Gastroesophageal sphincter (tissue), 4 donors: ENCODE results near the gene TMEM30A. TPM values are rescaled to one million over a fixed set of nuclear protein-coding genes. Genes with fewer than 3 reads are reported as not detected.

Experiments used
- ATAC-seq: fragments of 150-250 bp; one replicate; pipeline ENCODE4 v1.9.1; 2016; ENCODE audit warnings: mild to moderate bottlenecking, moderate library complexity
- H3K27ac ChIP-seq, 4 donors: fragments of 200-600 bp; sonication (generic) in 3 of 4; 1 replicate in 3 of 4; 2 replicates in 1 of 4; pipeline ENCODE4 v1.5.1; 2016 to 2019
- H3K27me3 ChIP-seq: fragments of 200-600 bp; sonication (generic); one replicate; pipeline ENCODE4 v1.5.1; 2019
- H3K36me3 ChIP-seq, 2 donors: fragments of 200-600 bp; sonication (generic); one replicate each; pipeline ENCODE4 v1.5.1; 2019; ENCODE audit warnings: control low read depth in 1 of 2
- H3K4me1 ChIP-seq, 3 donors: fragments of 200-600 bp; sonication (generic); 1 replicate in 2 of 3; 2 replicates in 1 of 3; pipeline ENCODE4 v1.5.1; 2016 to 2019; ENCODE audit warnings: control low read depth in 2 of 3
- H3K4me3 ChIP-seq, 2 donors: fragments of 200-600 bp; sonication (generic); one replicate each; pipeline ENCODE4 v1.5.1; 2019; ENCODE audit warnings: mild to moderate bottlenecking in 1 of 2, moderate library complexity in 1 of 2
- H3K9me3 ChIP-seq, 3 donors: fragments of 200-600 bp; sonication (generic); one replicate each; pipeline ENCODE4 v1.5.1; 2017 to 2019; ENCODE audit warnings: control low read depth in 2 of 3
- EP300 ChIP-seq: sonication (generic); formaldehyde crosslinking; IDR thresholded peaks from one replicate; pipeline ENCODE4 v1.6.1; 2017; ENCODE audit warnings: antibody characterized with exemption, mild to moderate bottlenecking
- POLR2A ChIP-seq, 2 donors: fragments of 450-650 bp; IDR thresholded peaks; one replicate each; pipeline ENCODE4 v1.6.1; 2017; ENCODE audit warnings: antibody characterized with exemption in 2 of 2, mild to moderate bottlenecking in 2 of 2, moderate library complexity in 1 of 2
- POLR2AphosphoS5 ChIP-seq: sonication (generic); formaldehyde crosslinking; IDR thresholded peaks from one replicate; pipeline ENCODE4 v1.6.1; 2017; ENCODE audit warnings: antibody characterized with exemption
- WGBS, 2 donors: methylation state at CpG; one replicate each; pipeline ENCODE4 v1.1.5; 2018; ENCODE audit warnings: low coverage in 1 of 2; 5-methylcytosine and 5-hydroxymethylcytosine counted together
- total RNA-seq, 4 donors: library from RNA; depleted of rRNA; stranded (reverse); fragments of >200 nt; gene quantifications; one replicate each; pipeline ENCODE4 v1.1.0, GENCODE V29; 2016
- TF ChIP-seq, protein P1 (sequence below), 4 experiments: fragments of 200-600 bp in 2 of 4; fragments of 450-650 bp in 2 of 4; sonication (generic) in 1 of 4; IDR thresholded peaks; one replicate each; pipeline ENCODE4 v1.5.1; 2017 to 2019; ENCODE audit warnings: antibody characterized with exemption in 4 of 4, mild to moderate bottlenecking in 2 of 4, moderate library complexity in 2 of 4

TMEM30A gene
- total RNA-seq, 4 donors from 2014 or later, result 90.2 to 125 (median 97.5) TPM

GRCh38 chr6:75262716-75263400 is 21.7 kb downstream of the TMEM30A start:
- H3K36me3 ChIP-seq, result peaks cover 4 to 69% of the 10 kb centered on the region in 2 donors
- WGBS, 2 donors, result 75 to 79% methylated on average over 2 to 4 of the region's 4 CpGs

GRCh38 chr6:75261299-75261698 is 23.3 kb downstream of the TMEM30A start:
- H3K27me3 ChIP-seq, result no peaks in the 10 kb centered on the region
- WGBS, 2 donors, result 100% methylated on average over 1 of the region's 1 CpG; no CpG with 5 or more reads in 1 of the 2 donors
- TF ChIP-seq POLR2AphosphoS5, result no peak
- TF ChIP-seq, protein P1, sequence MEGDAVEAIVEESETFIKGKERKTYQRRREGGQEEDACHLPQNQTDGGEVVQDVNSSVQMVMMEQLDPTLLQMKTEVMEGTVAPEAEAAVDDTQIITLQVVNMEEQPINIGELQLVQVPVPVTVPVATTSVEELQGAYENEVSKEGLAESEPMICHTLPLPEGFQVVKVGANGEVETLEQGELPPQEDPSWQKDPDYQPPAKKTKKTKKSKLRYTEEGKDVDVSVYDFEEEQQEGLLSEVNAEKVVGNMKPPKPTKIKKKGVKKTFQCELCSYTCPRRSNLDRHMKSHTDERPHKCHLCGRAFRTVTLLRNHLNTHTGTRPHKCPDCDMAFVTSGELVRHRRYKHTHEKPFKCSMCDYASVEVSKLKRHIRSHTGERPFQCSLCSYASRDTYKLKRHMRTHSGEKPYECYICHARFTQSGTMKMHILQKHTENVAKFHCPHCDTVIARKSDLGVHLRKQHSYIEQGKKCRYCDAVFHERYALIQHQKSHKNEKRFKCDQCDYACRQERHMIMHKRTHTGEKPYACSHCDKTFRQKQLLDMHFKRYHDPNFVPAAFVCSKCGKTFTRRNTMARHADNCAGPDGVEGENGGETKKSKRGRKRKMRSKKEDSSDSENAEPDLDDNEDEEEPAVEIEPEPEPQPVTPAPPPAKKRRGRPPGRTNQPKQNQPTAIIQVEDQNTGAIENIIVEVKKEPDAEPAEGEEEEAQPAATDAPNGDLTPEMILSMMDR (IDR thresholded peaks at IDR 0.05), result no peak
- TF ChIP-seq EP300, result no peak
- TF ChIP-seq POLR2A (IDR thresholded peaks at IDR 0.05), result no peak

More at GRCh38 chr6:75262716-75263400, 21.7 kb downstream of the TMEM30A start:
- no peak for TF ChIP-seq POLR2AphosphoS5
- TF ChIP-seq, protein P1 (IDR thresholded peaks at IDR 0.05), result no peak
- no peak for TF ChIP-seq EP300
- no peak for TF ChIP-seq POLR2A (IDR thresholded peaks at IDR 0.05)
- Histone ChIP-seq H3K4me1 (peaks cover 0 to 19% (median 9%) of the 10 kb centered on the region in 3 donors), H3K4me3 (no peak overlapping the region), H3K27ac (no peak overlapping the region), H3K9me3 (no peaks in the 10 kb centered on the region), H3K27me3 (no peaks in the 10 kb centered on the region)
- no peak for ATAC-seq

DNA sequence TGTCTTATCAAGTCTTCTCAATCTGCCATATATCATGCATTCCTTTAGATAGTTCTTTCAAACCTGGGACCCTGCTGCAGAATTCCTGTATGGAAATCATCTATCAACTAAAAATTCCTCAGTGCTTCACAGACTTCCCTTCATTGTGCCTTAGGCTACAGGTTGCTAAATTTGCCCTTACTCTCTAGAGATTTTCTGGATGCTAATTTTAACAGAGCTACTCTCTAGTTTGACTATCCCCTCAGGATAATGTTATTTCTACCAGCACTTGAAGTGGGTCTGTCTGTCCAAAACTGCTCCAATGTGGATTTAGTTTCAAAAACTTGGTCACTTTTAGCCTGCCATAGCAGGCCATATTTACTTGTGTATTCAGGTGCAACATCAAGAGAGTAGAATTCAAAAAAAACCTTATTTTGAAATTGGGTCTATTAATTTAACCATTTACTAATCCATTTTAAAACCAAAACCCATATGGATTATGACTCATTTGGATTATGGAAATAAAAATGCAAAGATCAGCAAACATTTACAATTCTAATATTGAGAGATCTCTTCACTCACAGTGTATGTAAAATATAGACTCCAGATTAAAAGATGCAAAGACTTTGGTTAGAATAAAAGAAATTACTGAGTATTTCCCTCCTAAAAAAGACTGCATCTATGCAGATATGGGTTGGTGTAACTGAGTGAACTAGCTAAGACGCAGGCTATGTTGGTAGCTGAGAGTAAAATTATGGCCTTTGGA is 27.1 kb downstream of the TMEM30A start:
- ATAC-seq, result no peak
- TF ChIP-seq, protein P1 (IDR thresholded peaks at IDR 0.05), result no peak
- TF ChIP-seq EP300 (no peak), POLR2AphosphoS5 (no peak)
- Histone ChIP-seq H3K36me3 (peaks cover 0 to 90% of the 10 kb centered on the region in 2 donors), H3K27me3 (no peaks in the 10 kb centered on the region), H3K27ac (no peak overlapping the region), H3K4me3 (no peak overlapping the region), H3K9me3 (no peaks in the 10 kb centered on the region), H3K4me1 (no peaks in the 10 kb centered on the region)
- 89 to 100% methylated on average over 1 of the region's 1 CpG for WGBS, 2 donors

More at GRCh38 chr6:75261299-75261698, 23.3 kb downstream of the TMEM30A start:
- Histone ChIP-seq H3K27ac (no peak overlapping the region), H3K4me3 (no peak overlapping the region), H3K36me3 (peaks cover 4 to 83% of the 10 kb centered on the region in 2 donors), H3K9me3 (no peaks in the 10 kb centered on the region), H3K4me1 (peaks cover 0 to 3% (median 0%) of the 10 kb centered on the region in 3 donors)
- ATAC-seq, result no peak

DNA sequence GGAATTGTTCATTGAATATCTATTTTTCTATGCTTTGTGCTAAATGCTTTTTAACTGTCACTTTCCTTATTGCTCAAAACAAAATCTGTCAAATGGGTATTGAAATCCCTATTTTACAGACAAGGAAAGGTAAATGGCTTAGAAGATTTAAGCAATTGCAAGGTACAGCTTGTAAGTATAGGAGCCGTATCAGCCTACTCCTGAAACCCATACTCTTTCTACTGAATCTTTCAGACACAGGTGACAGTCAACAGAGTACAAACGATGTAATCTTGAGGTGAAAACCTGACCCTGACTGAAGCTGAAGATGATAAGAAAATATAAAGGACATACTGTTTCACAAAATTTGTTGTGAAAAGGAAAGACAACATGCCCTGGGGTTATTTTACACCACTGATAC is 34.0 kb downstream of the TMEM30A start:
- peaks cover 0 to 33% of the 10 kb centered on the region in 2 donors for H3K36me3 ChIP-seq
- TF ChIP-seq, protein P1 (IDR thresholded peaks at IDR 0.05), result no peak
- no peak for TF ChIP-seq POLR2A (IDR thresholded peaks at IDR 0.05)
- no peak for TF ChIP-seq EP300
- no peak for TF ChIP-seq POLR2AphosphoS5
- no peaks in the 10 kb centered on the region for H3K4me1 ChIP-seq
- no peak for ATAC-seq
- H3K4me3 ChIP-seq, result no peak overlapping the region
- 90 to 93% methylated on average over 2 of the region's 2 CpGs for WGBS, 2 donors
- no peaks in the 10 kb centered on the region for H3K9me3 ChIP-seq
- no peak overlapping the region for H3K27ac ChIP-seq
- H3K27me3 ChIP-seq, result no peaks in the 10 kb centered on the region

DNA sequence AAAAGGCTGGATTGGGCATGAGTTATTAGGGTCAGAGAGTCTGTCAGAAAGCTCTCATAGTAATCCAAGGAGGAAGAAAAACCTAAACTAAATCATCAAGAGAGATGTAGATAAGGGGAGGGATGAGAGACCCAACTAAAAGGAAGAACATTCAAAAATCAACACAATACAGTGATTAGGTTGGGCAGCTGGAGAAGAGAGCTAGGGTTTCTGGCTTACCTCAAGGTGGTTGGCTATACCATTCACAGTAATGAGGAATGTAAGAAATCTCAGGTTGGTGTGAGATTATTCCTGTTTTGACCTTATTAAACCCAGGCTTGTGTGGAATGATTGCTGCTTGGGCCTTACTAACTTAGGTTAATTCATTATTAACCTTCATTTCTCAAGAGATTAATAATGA is 34.8 kb downstream of the TMEM30A start:
- Histone ChIP-seq H3K36me3 (peaks cover 0 to 26% of the 10 kb centered on the region in 2 donors), H3K9me3 (no peaks in the 10 kb centered on the region), H3K27ac (no peak overlapping the region), H3K27me3 (no peaks in the 10 kb centered on the region), H3K4me1 (peaks cover 0 to 2% (median 0%) of the 10 kb centered on the region in 3 donors), H3K4me3 (no peak overlapping the region)
- ATAC-seq, result no peak
- TF ChIP-seq EP300, result no peak
- TF ChIP-seq POLR2AphosphoS5, result no peak
- TF ChIP-seq, protein P1 (IDR thresholded peaks at IDR 0.05), result no peak
- no peak for TF ChIP-seq POLR2A (IDR thresholded peaks at IDR 0.05)
